Neural cell (in vitro differentiated cells): ENCODE data around the gene ADD1. TPM values are rescaled to one million over a fixed set of nuclear protein-coding genes. Genes with fewer than 3 reads are reported as not detected.

Experiments used
- H2AFZ ChIP-seq: fragments of 200-600, 300-800 bp; sonication (generic), shearing (Covaris generic); 2 replicates; pipeline ENCODE4 v1.6.0; 2014; ENCODE audit warnings: low read depth, mild to moderate bottlenecking, antibody characterized with exemption, low read length, moderate library complexity
- H3F3A ChIP-seq: fragments of 200-600 bp; shearing (Covaris generic); 2 replicates; pipeline ENCODE4 v1.6.1; 2016; ENCODE audit warnings: mild to moderate bottlenecking, moderate library complexity, mixed read lengths, antibody characterized with exemption, low read length; ENCODE audit not compliant: insufficient read depth, poor library complexity, severe bottlenecking
- H3K27ac ChIP-seq: fragments of 200-600, 300-800 bp; sonication (generic), shearing (Covaris generic); 2 replicates; pipeline ENCODE4 v1.5.1; 2014; ENCODE audit warnings: mild to moderate bottlenecking, low read length, moderate library complexity
- H3K27me3 ChIP-seq: fragments of 300-800, 200-600 bp; sonication (generic), shearing (Covaris generic); 2 replicates; pipeline ENCODE4 v1.6.0; 2014; ENCODE audit warnings: mild to moderate bottlenecking, low read depth, low read length, moderate library complexity; ENCODE audit not compliant: insufficient read depth
- H3K36me3 ChIP-seq: fragments of 300-800, 200-600 bp; sonication (generic), shearing (Covaris generic); 2 replicates; pipeline ENCODE4 v1.5.1; 2014; ENCODE audit warnings: mild to moderate bottlenecking, antibody characterized with exemption, low read length, moderate library complexity; ENCODE audit not compliant: insufficient read depth
- H3K4me2 ChIP-seq: fragments of 300-800, 200-600 bp; sonication (generic), shearing (Covaris generic); 2 replicates; pipeline ENCODE4 v1.6.0; 2014; ENCODE audit warnings: mild to moderate bottlenecking, low read length
- H3K4me3 ChIP-seq: fragments of 300-800, 200-600 bp; sonication (generic), shearing (Covaris generic); 2 replicates; pipeline ENCODE4 v1.5.1; 2014; ENCODE audit warnings: mild to moderate bottlenecking, low read length, moderate library complexity
- H3K79me2 ChIP-seq: fragments of 200-600 bp; shearing (Covaris generic); replicated peaks from 2 replicates; pipeline ENCODE4 v1.6.0; 2014; ENCODE audit warnings: mild to moderate bottlenecking, low read length, moderate library complexity; ENCODE audit not compliant: insufficient read depth
- H3K9ac ChIP-seq: fragments of 300-800, 200-600 bp; sonication (generic), shearing (Covaris generic); 2 replicates; pipeline ENCODE4 v1.6.1; 2016; ENCODE audit warnings: mild to moderate bottlenecking, low read length, mixed read lengths
- H3K9me2 ChIP-seq: fragments of 200-600 bp; shearing (Covaris generic); 2 replicates; pipeline ENCODE4 v1.6.1; 2016; ENCODE audit warnings: mild to moderate bottlenecking, low read length, mixed read lengths; ENCODE audit not compliant: insufficient read depth
- H3K9me3 ChIP-seq: fragments of 200-600, 300-800 bp; sonication (generic), shearing (Covaris generic); 2 replicates; pipeline ENCODE4 v1.6.1; 2016; ENCODE audit warnings: mild to moderate bottlenecking, mixed run types, low read length, moderate library complexity, mixed read lengths
- H4K20me1 ChIP-seq: fragments of 200-600 bp; shearing (Covaris generic); 2 replicates; pipeline ENCODE4 v1.6.1; 2016; ENCODE audit warnings: mild to moderate bottlenecking, mixed run types; ENCODE audit not compliant: insufficient read depth
- EP300 ChIP-seq: fragments of 450-650 bp; conservative IDR thresholded peaks from 2 replicates; pipeline ENCODE4 v1.6.1; 2014; ENCODE audit warnings: antibody characterized with exemption, mild to moderate bottlenecking, moderate library complexity; ENCODE audit not compliant: poor library complexity, severe bottlenecking
- EZH2 ChIP-seq: fragments of 200-600, 300-800 bp; shearing (Covaris generic), sonication (generic); IDR thresholded peaks from 2 replicates; pipeline ENCODE4 v1.6.1; 2014; ENCODE audit warnings: antibody characterized with exemption, low read length, borderline replicate concordance, mild to moderate bottlenecking; ENCODE audit not compliant: insufficient read depth, poor library complexity, severe bottlenecking
- MXI1 ChIP-seq: fragments of 450-650 bp; conservative IDR thresholded peaks from 2 replicates; pipeline ENCODE4 v1.6.1; 2014; ENCODE audit warnings: antibody characterized with exemption, mild to moderate bottlenecking; ENCODE audit not compliant: poor library complexity, severe bottlenecking
- POLR2AphosphoS5 ChIP-seq: IDR thresholded peaks from 2 replicates; pipeline ENCODE4 v1.6.1; 2012
- RAD21 ChIP-seq: fragments of 450-650 bp; conservative IDR thresholded peaks from 2 replicates; pipeline ENCODE4 v1.6.1; 2014; ENCODE audit warnings: antibody characterized with exemption, mild to moderate bottlenecking, moderate library complexity
- SMC3 ChIP-seq: fragments of 450-650 bp; conservative IDR thresholded peaks from 2 replicates; pipeline ENCODE4 v1.6.1; 2014; ENCODE audit warnings: antibody characterized with exemption, mild to moderate bottlenecking, moderate library complexity; ENCODE audit not compliant: poor library complexity
- TAF1 ChIP-seq: IDR thresholded peaks from 2 replicates; pipeline ENCODE4 v1.6.1; 2012; ENCODE audit warnings: low read depth
- polyA plus RNA-seq: library from polyadenylated mRNA; depleted of rRNA; stranded (reverse); fragments of >200 nt; gene quantifications from 2 replicates; pipeline ENCODE4 v1.2.3, GENCODE V29; 2014
- TF ChIP-seq, protein P1 (sequence below): IDR thresholded peaks from 2 replicates; pipeline ENCODE4 v1.6.1; 2012; ENCODE audit warnings: borderline replicate concordance
- TF ChIP-seq, protein P2 (sequence below): fragments of 450-650 bp; IDR thresholded peaks from 2 replicates; pipeline ENCODE4 v1.5.1; 2014; ENCODE audit warnings: antibody characterized with exemption, mild to moderate bottlenecking, moderate library complexity; ENCODE audit not compliant: poor library complexity, severe bottlenecking

Gene ADD1
- polyA plus RNA-seq, 1 donor from 2014 or later = 190 TPM

DNA sequence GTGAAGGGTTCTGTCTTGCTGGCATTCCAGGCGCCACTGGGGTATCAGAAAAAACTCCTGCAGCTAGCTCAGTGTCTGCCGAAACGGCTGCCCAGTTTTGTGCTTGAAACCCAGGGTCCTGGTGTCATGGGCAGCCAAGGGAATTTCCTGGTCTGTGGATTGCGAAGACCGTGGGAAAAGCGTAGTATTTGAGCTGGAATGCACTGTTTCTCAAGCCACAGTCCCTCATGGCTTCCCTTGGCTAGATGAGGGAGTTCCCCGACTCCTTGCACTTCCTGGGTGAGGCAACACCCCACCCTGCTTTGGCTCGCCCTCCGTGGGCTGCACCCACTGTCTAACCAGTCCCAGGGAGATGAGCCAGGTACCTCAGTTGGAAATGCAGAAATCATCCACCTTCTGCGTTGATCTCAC is 79.5 kb downstream of the ADD1 start:
- Histone ChIP-seq H3K36me3 (no peaks in the 10 kb centered on the region), H3K9me2 (no peaks in the 10 kb centered on the region), H3K9ac (no peak overlapping the region), H4K20me1 (no peaks in the 10 kb centered on the region), H3K27ac (no peak overlapping the region), H3K9me3 (no peaks in the 10 kb centered on the region), H3K27me3 (no peaks in the 10 kb centered on the region), H3F3A (no peaks in the 10 kb centered on the region), H3K79me2 (no peaks in the 10 kb centered on the region), H2AFZ (no peak overlapping the region), H3K4me2 (no peak overlapping the region), H3K4me3 (no peak overlapping the region)
- TF ChIP-seq RAD21 = no peak
- no peak for TF ChIP-seq EP300
- TF ChIP-seq, protein P1, sequence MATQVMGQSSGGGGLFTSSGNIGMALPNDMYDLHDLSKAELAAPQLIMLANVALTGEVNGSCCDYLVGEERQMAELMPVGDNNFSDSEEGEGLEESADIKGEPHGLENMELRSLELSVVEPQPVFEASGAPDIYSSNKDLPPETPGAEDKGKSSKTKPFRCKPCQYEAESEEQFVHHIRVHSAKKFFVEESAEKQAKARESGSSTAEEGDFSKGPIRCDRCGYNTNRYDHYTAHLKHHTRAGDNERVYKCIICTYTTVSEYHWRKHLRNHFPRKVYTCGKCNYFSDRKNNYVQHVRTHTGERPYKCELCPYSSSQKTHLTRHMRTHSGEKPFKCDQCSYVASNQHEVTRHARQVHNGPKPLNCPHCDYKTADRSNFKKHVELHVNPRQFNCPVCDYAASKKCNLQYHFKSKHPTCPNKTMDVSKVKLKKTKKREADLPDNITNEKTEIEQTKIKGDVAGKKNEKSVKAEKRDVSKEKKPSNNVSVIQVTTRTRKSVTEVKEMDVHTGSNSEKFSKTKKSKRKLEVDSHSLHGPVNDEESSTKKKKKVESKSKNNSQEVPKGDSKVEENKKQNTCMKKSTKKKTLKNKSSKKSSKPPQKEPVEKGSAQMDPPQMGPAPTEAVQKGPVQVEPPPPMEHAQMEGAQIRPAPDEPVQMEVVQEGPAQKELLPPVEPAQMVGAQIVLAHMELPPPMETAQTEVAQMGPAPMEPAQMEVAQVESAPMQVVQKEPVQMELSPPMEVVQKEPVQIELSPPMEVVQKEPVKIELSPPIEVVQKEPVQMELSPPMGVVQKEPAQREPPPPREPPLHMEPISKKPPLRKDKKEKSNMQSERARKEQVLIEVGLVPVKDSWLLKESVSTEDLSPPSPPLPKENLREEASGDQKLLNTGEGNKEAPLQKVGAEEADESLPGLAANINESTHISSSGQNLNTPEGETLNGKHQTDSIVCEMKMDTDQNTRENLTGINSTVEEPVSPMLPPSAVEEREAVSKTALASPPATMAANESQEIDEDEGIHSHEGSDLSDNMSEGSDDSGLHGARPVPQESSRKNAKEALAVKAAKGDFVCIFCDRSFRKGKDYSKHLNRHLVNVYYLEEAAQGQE = no peak
- no peak for TF ChIP-seq TAF1
- TF ChIP-seq MXI1 = no peak
- TF ChIP-seq POLR2AphosphoS5 = no peak
- no peak for TF ChIP-seq SMC3
- no peak for TF ChIP-seq EZH2
- TF ChIP-seq, protein P2, sequence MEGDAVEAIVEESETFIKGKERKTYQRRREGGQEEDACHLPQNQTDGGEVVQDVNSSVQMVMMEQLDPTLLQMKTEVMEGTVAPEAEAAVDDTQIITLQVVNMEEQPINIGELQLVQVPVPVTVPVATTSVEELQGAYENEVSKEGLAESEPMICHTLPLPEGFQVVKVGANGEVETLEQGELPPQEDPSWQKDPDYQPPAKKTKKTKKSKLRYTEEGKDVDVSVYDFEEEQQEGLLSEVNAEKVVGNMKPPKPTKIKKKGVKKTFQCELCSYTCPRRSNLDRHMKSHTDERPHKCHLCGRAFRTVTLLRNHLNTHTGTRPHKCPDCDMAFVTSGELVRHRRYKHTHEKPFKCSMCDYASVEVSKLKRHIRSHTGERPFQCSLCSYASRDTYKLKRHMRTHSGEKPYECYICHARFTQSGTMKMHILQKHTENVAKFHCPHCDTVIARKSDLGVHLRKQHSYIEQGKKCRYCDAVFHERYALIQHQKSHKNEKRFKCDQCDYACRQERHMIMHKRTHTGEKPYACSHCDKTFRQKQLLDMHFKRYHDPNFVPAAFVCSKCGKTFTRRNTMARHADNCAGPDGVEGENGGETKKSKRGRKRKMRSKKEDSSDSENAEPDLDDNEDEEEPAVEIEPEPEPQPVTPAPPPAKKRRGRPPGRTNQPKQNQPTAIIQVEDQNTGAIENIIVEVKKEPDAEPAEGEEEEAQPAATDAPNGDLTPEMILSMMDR = no peak

DNA sequence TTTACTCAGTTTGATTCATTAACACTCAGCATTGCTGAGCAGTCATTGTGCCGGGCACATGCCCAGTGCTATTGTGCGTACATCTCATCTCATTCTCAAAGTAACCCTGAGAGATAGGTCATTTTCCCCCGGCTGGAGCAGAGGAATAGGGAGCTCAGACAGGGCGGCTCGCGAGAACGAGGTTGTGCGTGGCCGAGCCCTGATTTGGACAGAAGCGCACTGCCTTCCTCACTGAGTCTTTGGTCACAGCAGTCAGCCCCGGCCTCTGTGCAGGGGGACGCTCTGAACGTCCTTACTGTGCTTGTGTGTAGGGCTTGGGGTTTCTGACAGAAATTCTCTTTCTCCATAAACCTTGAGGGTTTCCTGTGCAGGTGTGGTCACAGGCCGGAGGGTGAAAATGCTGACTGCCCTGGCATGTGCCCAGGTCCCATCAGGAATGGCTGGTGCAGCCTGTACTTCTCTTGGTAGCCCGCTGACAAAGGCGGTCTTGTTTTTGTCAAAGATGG is 80.1 kb downstream of the ADD1 start:
- Histone ChIP-seq H3K4me2 (no peak overlapping the region), H3K36me3 (no peaks in the 10 kb centered on the region), H3K79me2 (no peaks in the 10 kb centered on the region), H3K27ac (no peak overlapping the region), H3F3A (no peaks in the 10 kb centered on the region), H2AFZ (no peak overlapping the region), H3K27me3 (no peaks in the 10 kb centered on the region), H3K4me3 (no peak overlapping the region), H3K9ac (no peak overlapping the region), H3K9me3 (no peaks in the 10 kb centered on the region), H4K20me1 (no peaks in the 10 kb centered on the region), H3K9me2 (no peaks in the 10 kb centered on the region)
- TF ChIP-seq POLR2AphosphoS5 = no peak
- TF ChIP-seq SMC3 = no peak
- TF ChIP-seq RAD21 = no peak
- TF ChIP-seq MXI1 = no peak
- no peak for TF ChIP-seq EZH2
- TF ChIP-seq EP300 = no peak
- TF ChIP-seq, protein P2 = no peak
- TF ChIP-seq, protein P1 = no peak
- no peak for TF ChIP-seq TAF1
